Measurements from ENCODE around the gene ATOH8.

GRCh38 chr2:85716346-85716914 is 37.4 kb upstream of the ATOH8 start:
- TF ChIP-seq EZH2 (IDR thresholded peaks at IDR 0.05; ENCODE audit: borderline replicate concordance, low read depth, low read length, severe bottlenecking) (no peak), POLR2A (IDR thresholded peaks at IDR 0.05; ENCODE audit: low read depth, low read length) (no peak), CTCF (IDR thresholded peaks at IDR 0.05; ENCODE audit: extremely low read depth in 1 of 2, insufficient read depth in 1 of 2, low read depth in 1 of 2, low read length in 2 of 2) (no peak), MAX (IDR thresholded peaks at IDR 0.05; ENCODE audit: insufficient read depth, insufficient read length) (no peak), POLR2AphosphoS5 (IDR thresholded peaks at IDR 0.05; ENCODE audit: insufficient read depth, low read depth, low read length) (no peak), GATA2 (IDR thresholded peaks at IDR 0.05; ENCODE audit: insufficient read depth, insufficient read length, low read depth, low read length) (no peak), MYC (IDR thresholded peaks at IDR 0.05; ENCODE audit: low read depth, low read length) (no peak)

Data from endothelial cell of umbilical vein (primary cell).